BJ (cell line): ENCODE results near the gene HSPA9. TPM values are rescaled to one million over a fixed set of nuclear protein-coding genes. Genes with fewer than 3 reads are reported as not detected.

Source experiments
- CTCF ChIA-PET: fragments of 350-600 bp; formaldehyde crosslinking; extraction: SDS; loops from one replicate; lab custom pipeline; 2021; ENCODE audit warnings: antibody characterized with exemption, inconsistent platforms; lab: Yijun Ruan, JAX
- POLR2A ChIA-PET: fragments of 300-600 bp; sonication (Branson Sonifier 250); formaldehyde crosslinking; extraction: SDS; loops from one replicate; lab custom pipeline; 2021; ENCODE audit warnings: antibody characterized with exemption; lab: Charles Lee
- DNase-seq: peaks from one replicate; pipeline ENCODE4 v3.0.0-alpha.2; 2011; ENCODE audit warnings: low read depth
- H3K27me3 ChIP-seq: 2 replicates; pipeline ENCODE4 v1.6.0; 2011; ENCODE audit warnings: low read length; ENCODE audit not compliant: control insufficient read depth, insufficient read depth
- H3K36me3 ChIP-seq: 2 replicates; pipeline ENCODE4 v1.5.1; 2011; ENCODE audit warnings: low read length; ENCODE audit not compliant: control insufficient read depth, insufficient read depth
- H3K4me3 ChIP-seq: 2 replicates; pipeline ENCODE4 v1.5.1; 2011; ENCODE audit warnings: low read depth, mild to moderate bottlenecking, control low read depth, low read length
- polyA plus RNA-seq: library from polyadenylated mRNA; depleted of rRNA; stranded (reverse); fragments of >200 nt; gene quantifications from 2 replicates; pipeline ENCODE4 v1.2.3, GENCODE V29; 2011
- TF ChIP-seq, protein P1 (sequence below): IDR thresholded peaks from 2 replicates; pipeline ENCODE4 v1.5.1; 2011; ENCODE audit warnings: low read depth, mild to moderate bottlenecking, control low read depth, inconsistent platforms, low read length, moderate library complexity; ENCODE audit not compliant: insufficient read depth

The HSPA9 gene
- polyA plus RNA-seq, 1 experiment, result 245 TPM

DNA sequence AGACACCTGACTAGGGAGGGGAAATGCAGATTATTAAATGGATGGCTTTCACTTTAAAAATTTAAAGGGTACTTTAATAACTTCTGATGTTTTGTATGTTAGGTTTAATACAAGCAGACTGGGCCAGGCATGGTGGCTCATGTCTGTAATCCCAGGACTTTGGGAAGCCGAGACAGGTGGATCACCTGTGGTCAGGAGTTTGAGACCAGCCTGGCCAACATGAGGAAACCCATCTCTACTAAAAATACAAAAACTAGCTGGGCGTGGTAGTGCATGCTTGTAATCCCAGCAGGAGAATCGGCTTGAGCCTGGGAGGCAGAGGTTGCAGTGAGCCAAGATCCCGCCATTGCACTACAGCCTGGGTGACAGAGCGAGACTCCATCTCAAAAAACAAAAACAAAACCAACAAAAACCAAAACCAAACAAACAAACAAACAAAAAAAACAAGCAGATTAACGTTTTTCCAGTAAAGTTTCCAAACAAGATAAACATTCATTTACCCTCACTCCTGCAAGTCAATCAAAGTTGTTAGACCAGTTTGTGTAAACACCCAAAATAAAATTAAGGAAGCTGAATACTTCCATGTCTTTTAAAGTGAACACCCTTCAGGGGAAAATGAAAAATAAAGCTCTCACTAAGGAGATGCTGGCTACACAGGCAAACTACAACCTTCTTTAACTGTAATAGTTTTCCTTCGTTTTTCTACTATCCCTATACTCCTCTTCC, 46.3 kb downstream of the HSPA9 start:
- Histone ChIP-seq H3K4me3 (no peak overlapping the region), H3K36me3 (no peaks in the 10 kb centered on the region), H3K27me3 (no peaks in the 10 kb centered on the region)
- POLR2A ChIA-PET, result interaction anchor here (0.6 kb wide), 1 partner anchor 24 kb away, joined by 3 read pairs; no protein-coding TSS in a partner anchor
- no peak for DNase-seq
- TF ChIP-seq, protein P1, sequence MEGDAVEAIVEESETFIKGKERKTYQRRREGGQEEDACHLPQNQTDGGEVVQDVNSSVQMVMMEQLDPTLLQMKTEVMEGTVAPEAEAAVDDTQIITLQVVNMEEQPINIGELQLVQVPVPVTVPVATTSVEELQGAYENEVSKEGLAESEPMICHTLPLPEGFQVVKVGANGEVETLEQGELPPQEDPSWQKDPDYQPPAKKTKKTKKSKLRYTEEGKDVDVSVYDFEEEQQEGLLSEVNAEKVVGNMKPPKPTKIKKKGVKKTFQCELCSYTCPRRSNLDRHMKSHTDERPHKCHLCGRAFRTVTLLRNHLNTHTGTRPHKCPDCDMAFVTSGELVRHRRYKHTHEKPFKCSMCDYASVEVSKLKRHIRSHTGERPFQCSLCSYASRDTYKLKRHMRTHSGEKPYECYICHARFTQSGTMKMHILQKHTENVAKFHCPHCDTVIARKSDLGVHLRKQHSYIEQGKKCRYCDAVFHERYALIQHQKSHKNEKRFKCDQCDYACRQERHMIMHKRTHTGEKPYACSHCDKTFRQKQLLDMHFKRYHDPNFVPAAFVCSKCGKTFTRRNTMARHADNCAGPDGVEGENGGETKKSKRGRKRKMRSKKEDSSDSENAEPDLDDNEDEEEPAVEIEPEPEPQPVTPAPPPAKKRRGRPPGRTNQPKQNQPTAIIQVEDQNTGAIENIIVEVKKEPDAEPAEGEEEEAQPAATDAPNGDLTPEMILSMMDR, result no peak
- CTCF ChIA-PET, result interaction anchor here (1.0 to 2.5 kb wide), 5 partner anchors 8 to 79 kb away, joined by 3 to 11 read pairs (median 5); partner anchors contain the start of gene ETF1

DNA sequence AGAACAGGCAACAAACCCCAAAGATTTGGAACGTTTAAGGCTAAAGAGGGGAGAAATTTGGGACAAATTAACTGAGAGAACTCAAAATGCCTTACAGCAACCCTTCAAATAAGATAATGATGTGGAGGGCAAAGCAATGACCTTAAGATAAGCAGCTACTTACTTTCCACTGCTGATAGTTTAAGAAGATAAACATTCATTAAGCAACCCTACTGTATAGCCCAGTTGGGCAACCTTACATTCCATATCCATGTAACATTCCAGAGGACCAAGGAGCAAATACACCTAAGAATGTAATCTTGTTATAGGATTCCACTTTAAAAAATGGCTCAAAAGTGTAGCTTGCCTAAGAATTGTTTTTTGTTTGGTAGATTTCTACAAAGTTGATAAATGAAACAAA, 47.0 kb downstream of the HSPA9 start:
- POLR2A ChIA-PET, result interaction anchor here (0.6 kb wide), 1 partner anchor 24 kb away, joined by 3 read pairs; no protein-coding TSS in a partner anchor
- DNase-seq, result no peak
- Histone ChIP-seq H3K27me3 (no peaks in the 10 kb centered on the region), H3K36me3 (no peaks in the 10 kb centered on the region), H3K4me3 (no peak overlapping the region)
- CTCF ChIA-PET, result interaction anchor here (1.0 to 2.5 kb wide), 5 partner anchors 8 to 78 kb away, joined by 4 to 11 read pairs (median 6); partner anchors contain the start of gene ETF1
- TF ChIP-seq, protein P1, result no peak

DNA sequence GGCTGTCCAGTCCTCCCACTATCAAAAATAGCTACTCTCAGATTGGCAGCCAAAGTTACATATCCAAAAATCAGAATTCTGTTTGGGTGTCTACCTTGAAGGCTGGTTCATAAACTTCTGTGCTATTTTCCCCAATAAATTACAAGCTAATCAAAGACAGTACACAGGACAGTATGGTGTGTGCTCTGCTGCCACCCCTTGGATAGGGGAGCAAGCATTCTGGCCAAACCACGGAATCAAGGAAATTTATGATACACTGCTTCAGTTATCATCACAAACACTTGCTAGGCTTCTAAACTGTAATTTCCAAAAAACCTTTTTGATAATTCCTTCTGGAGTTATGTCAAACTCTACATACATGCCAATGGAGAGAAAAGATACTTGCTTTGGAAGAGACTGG, 48.0 kb downstream of the HSPA9 start:
- no peak for DNase-seq
- CTCF ChIA-PET, result interaction anchor here (1.0 to 2.4 kb wide), 5 partner anchors 11 to 77 kb away, joined by 3 to 7 read pairs (median 4); partner anchors contain the start of gene ETF1
- no peak overlapping the region for H3K4me3 ChIP-seq
- no peaks in the 10 kb centered on the region for H3K27me3 ChIP-seq
- POLR2A ChIA-PET, result interaction anchor here (0.6 kb wide), 2 partner anchors 60 to 125 kb away, joined by 3 to 10 read pairs; no protein-coding TSS in a partner anchor
- TF ChIP-seq, protein P1, result no peak
- no peaks in the 10 kb centered on the region for H3K36me3 ChIP-seq

DNA sequence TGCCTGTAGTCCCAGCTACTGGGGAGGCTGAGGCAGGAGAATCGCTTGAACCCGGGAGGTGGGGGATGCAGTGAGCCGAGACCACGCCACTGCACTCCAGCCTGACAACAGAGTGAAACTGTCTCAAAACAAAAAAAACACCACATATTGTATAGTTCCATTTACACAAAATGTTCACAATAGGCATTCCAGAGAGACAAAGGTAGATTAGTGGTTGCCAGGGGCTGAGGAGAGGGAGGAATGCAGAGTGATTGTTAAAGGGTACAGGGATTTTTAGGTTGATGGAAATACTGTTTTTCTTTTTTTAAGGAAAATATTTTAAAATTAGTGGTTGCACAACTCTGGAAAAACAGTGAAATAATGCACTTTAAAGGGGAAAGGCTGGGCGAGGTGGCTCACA, 51.8 kb downstream of the HSPA9 start:
- H3K4me3 ChIP-seq, result no peak overlapping the region
- DNase-seq, result no peak
- TF ChIP-seq, protein P1, result no peak
- POLR2A ChIA-PET, result no interaction called here
- H3K27me3 ChIP-seq, result no peaks in the 10 kb centered on the region
- CTCF ChIA-PET, result interaction anchor here (1.0 kb wide), 1 partner anchor 13 kb away, joined by 3 read pairs; no protein-coding TSS in a partner anchor
- no peaks in the 10 kb centered on the region for H3K36me3 ChIP-seq

DNA sequence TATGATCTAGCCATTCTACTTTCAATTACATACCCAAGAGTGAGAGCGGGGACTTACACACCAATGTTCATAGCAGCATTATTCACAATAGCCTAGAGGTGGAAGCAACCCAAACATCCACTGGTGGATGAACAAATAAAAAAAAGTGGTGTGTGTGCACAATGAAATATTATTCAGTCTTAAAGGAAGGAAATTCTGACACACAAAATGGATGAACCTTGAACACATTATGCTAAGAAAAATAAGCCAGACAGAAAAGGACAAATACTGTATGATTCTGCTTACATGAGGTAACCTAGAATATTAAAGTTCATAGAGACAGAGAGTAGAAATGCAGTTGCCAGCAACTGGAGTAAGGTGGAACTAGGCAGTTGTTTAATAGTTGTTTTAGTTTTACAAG, 54.2 kb downstream of the HSPA9 start:
- no peak overlapping the region for H3K4me3 ChIP-seq
- ChIA-PET CTCF (interaction anchor here (1.6 kb wide), 1 partner anchor 18 kb away, joined by 6 read pairs; no protein-coding TSS in a partner anchor), POLR2A (no interaction called here)
- no peaks in the 10 kb centered on the region for H3K27me3 ChIP-seq
- DNase-seq, result no peak
- TF ChIP-seq, protein P1, result no peak
- H3K36me3 ChIP-seq, result peaks cover 5% of the 10 kb centered on the region
